PC-3 (cell line): ENCODE measurements around the gene PRDM2. TPM values are rescaled to one million over a fixed set of nuclear protein-coding genes. Genes with fewer than 3 reads are reported as not detected.

Experiments
- ATAC-seq: fragments of 200-7000 bp; cut with Tn5 transposase; 2 replicates; pipeline ENCODE4 v1.9.1; 2020; ENCODE audit warnings: mild to moderate bottlenecking, moderate library complexity
- BruUV-seq: library from RNA; stranded (reverse); fragments of 400-500 nt; replicated peaks from 2 replicates; lab custom pipeline; 2021; lab: Mats Ljungman, UMichigan
- CTCF ChIA-PET: fragments of 300-600 bp; sonication (Branson Sonifier 250); formaldehyde crosslinking; loops from one replicate; lab custom pipeline; 2022; ENCODE audit warnings: antibody characterized with exemption; lab: Charles Lee
- POLR2A ChIA-PET: fragments of 300-600 bp; sonication (Branson Sonifier 250); formaldehyde crosslinking; loops from one replicate; lab custom pipeline; 2022; ENCODE audit warnings: antibody characterized with exemption; ENCODE audit not compliant: unreplicated experiment; lab: Charles Lee
- DNase-seq: peaks from one replicate; pipeline ENCODE4 v3.0.0-alpha.2; 2015
- H2AFZ ChIP-seq: fragments of 300-600 bp; sonication (generic); 2 replicates; pipeline ENCODE4 v1.6.0; 2016; ENCODE audit warnings: antibody characterized with exemption, low read length
- H3F3A ChIP-seq: fragments of 300-600 bp; sonication (generic); one replicate; pipeline ENCODE4 v1.6.0; 2017; ENCODE audit warnings: antibody characterized with exemption, low read length, control low read depth, mild to moderate bottlenecking; ENCODE audit not compliant: unreplicated experiment
- H3K27ac ChIP-seq: fragments of 300-600 bp; sonication (generic); 2 replicates; pipeline ENCODE4 v1.5.1; 2016; ENCODE audit warnings: mild to moderate bottlenecking, low read length
- H3K27me3 ChIP-seq: fragments of 300-600 bp; sonication (generic); 2 replicates; pipeline ENCODE4 v1.6.1; 2016; ENCODE audit warnings: low read length, mixed read lengths
- H3K36me3 ChIP-seq: fragments of 300-600 bp; sonication (generic); 2 replicates; pipeline ENCODE4 v1.6.1; 2016; ENCODE audit warnings: low read depth, mixed run types, low read length, mixed read lengths
- H3K4me1 ChIP-seq: fragments of 300-600 bp; sonication (generic); 2 replicates; pipeline ENCODE4 v1.5.1; 2016; ENCODE audit warnings: low read length; ENCODE audit not compliant: insufficient read depth
- H3K4me2 ChIP-seq: fragments of 300-600 bp; sonication (generic); 2 replicates; pipeline ENCODE4 v1.6.0; 2016; ENCODE audit warnings: low read length
- H3K4me3 ChIP-seq: fragments of 300-600 bp; sonication (generic); 2 replicates; pipeline ENCODE4 v1.5.1; 2016; ENCODE audit warnings: mild to moderate bottlenecking, low read length, mixed read lengths
- H3K79me2 ChIP-seq: fragments of 300-600 bp; sonication (generic); 2 replicates; pipeline ENCODE4 v1.6.1; 2017; ENCODE audit warnings: low read length, mixed read lengths
- H3K9ac ChIP-seq: fragments of 300-600 bp; sonication (generic); 2 replicates; pipeline ENCODE4 v1.6.0; 2016; ENCODE audit warnings: mild to moderate bottlenecking, low read length
- H3K9me2 ChIP-seq: fragments of 300-600 bp; sonication (generic); replicated peaks from 2 replicates; pipeline ENCODE4 v1.6.1; 2016; ENCODE audit warnings: mixed run types, low read length, mixed read lengths
- H3K9me3 ChIP-seq: fragments of 300-600 bp; sonication (generic); 2 replicates; pipeline ENCODE4 v1.6.1; 2016; ENCODE audit warnings: low read length, mixed read lengths
- H4K20me1 ChIP-seq: fragments of 300-600 bp; sonication (generic); 2 replicates; pipeline ENCODE4 v1.6.1; 2016; ENCODE audit warnings: low read length, mixed read lengths
- EZH2 ChIP-seq: fragments of 300-600 bp; sonication (generic); IDR thresholded peaks from one replicate; pipeline ENCODE4 v1.6.1; 2017; ENCODE audit warnings: antibody characterized with exemption, mild to moderate bottlenecking, low read length; ENCODE audit not compliant: unreplicated experiment
- EZH2phosphoT487 ChIP-seq: fragments of 300-600 bp; sonication (generic); IDR thresholded peaks from 2 replicates; pipeline ENCODE4 v1.6.1; 2018; ENCODE audit warnings: mild to moderate bottlenecking, antibody characterized with exemption, low read length, borderline replicate concordance
- intact Hi-C: fragments of 100-400 bp; cut with micrococcal nuclease; formaldehyde crosslinking; loops from 2 replicates; pipeline ENCODE4 v1.9.0; 2023
- total RNA-seq: library from RNA; depleted of rRNA; stranded (reverse); fragments of >200 nt; gene quantifications from 2 replicates; pipeline ENCODE4 v1.2.3, GENCODE V29; 2014
- TF ChIP-seq, protein P1 (sequence below): fragments of 300-600 bp; sonication (generic); conservative IDR thresholded peaks from 2 replicates; pipeline ENCODE4 v1.5.1; 2017; ENCODE audit warnings: antibody characterized with exemption, low read depth, mild to moderate bottlenecking, low read length

The PRDM2 gene
- total RNA-seq, 1 experiment from 2014 or later, result 9.4 TPM

DNA sequence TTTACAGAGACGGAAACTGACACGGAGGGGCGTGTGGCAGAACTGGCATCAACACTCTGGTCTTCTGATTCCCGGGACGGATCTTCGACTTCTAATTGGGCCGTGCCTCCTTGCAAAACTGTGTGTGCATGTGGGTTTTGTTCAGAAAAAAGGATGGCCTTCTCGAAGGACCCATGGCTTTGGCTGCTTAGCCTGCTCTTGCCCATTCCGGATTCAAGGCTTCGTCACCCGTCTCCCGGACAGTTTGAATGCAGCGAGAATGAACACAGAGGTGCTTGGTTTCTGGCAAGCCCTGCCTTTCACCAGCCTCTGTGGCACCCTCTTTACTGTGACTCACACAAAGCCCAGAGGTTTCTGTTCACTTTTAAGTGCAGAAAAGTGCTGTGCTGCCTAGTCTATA is 120.1 kb downstream of the PRDM2 start:
- H2AFZ ChIP-seq, result no peak overlapping the region
- POLR2A ChIA-PET, result no interaction called here

DNA sequence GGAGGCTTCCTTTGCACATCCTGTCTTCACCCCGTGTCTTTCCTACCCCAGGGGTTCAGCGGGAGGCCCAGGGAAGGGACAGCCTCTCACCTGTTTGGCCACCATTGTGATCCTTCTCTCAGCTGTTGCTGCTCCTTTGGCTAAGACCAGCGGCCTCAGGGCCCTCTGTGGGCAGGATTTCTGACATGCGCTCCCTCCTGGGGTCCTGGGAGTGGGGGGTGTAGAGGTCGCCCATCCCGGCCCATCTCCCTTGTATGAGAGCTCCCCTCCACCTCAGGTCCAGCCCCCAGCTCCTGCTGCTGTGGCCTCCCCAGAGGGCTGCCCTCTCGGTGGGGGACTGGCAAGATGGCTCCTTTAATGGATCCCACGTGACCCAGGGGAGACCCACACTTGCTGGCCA is 120.5 kb downstream of the PRDM2 start:
- H3K9ac ChIP-seq, result no peak overlapping the region
- no peaks in the 10 kb centered on the region for H3K4me1 ChIP-seq
- H4K20me1 ChIP-seq, result no peaks in the 10 kb centered on the region
- ATAC-seq (no peak), DNase-seq (no peak)
- no peaks in the 10 kb centered on the region for H3K9me2 ChIP-seq
- H3K4me3 ChIP-seq, result no peak overlapping the region
- H3K36me3 ChIP-seq, result no peaks in the 10 kb centered on the region
- H2AFZ ChIP-seq, result no peak overlapping the region
- BruUV-seq, result no TSS peak
- intact Hi-C loops, result no loop called here
- H3K4me2 ChIP-seq, result no peak overlapping the region
- CTCF ChIA-PET, result no interaction called here
- no peaks in the 10 kb centered on the region for H3K27me3 ChIP-seq
- no peaks in the 10 kb centered on the region for H3F3A ChIP-seq
- TF ChIP-seq EZH2 (no peak), EZH2phosphoT487 (no peak)
- TF ChIP-seq, protein P1, sequence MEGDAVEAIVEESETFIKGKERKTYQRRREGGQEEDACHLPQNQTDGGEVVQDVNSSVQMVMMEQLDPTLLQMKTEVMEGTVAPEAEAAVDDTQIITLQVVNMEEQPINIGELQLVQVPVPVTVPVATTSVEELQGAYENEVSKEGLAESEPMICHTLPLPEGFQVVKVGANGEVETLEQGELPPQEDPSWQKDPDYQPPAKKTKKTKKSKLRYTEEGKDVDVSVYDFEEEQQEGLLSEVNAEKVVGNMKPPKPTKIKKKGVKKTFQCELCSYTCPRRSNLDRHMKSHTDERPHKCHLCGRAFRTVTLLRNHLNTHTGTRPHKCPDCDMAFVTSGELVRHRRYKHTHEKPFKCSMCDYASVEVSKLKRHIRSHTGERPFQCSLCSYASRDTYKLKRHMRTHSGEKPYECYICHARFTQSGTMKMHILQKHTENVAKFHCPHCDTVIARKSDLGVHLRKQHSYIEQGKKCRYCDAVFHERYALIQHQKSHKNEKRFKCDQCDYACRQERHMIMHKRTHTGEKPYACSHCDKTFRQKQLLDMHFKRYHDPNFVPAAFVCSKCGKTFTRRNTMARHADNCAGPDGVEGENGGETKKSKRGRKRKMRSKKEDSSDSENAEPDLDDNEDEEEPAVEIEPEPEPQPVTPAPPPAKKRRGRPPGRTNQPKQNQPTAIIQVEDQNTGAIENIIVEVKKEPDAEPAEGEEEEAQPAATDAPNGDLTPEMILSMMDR, result no peak
- POLR2A ChIA-PET, result no interaction called here
- H3K27ac ChIP-seq, result no peak overlapping the region
- no peaks in the 10 kb centered on the region for H3K79me2 ChIP-seq
- H3K9me3 ChIP-seq, result no peaks in the 10 kb centered on the region

More for the DNA sequence above, 120.1 kb downstream of the PRDM2 start:
- Histone ChIP-seq H3F3A (no peaks in the 10 kb centered on the region), H3K79me2 (no peaks in the 10 kb centered on the region), H3K36me3 (no peaks in the 10 kb centered on the region), H3K4me1 (no peaks in the 10 kb centered on the region), H3K27ac (no peak overlapping the region), H3K4me3 (no peak overlapping the region), H3K9ac (no peak overlapping the region), H3K9me2 (no peaks in the 10 kb centered on the region), H4K20me1 (no peaks in the 10 kb centered on the region), H3K9me3 (no peaks in the 10 kb centered on the region), H3K27me3 (no peaks in the 10 kb centered on the region), H3K4me2 (no peak overlapping the region)
- no peak for ATAC-seq
- CTCF ChIA-PET, result no interaction called here
- TF ChIP-seq EZH2, result no peak
- TF ChIP-seq EZH2phosphoT487, result no peak
- TF ChIP-seq, protein P1, result no peak
- no peak for DNase-seq
- no TSS peak for BruUV-seq
- intact Hi-C loops, result no loop called here

DNA sequence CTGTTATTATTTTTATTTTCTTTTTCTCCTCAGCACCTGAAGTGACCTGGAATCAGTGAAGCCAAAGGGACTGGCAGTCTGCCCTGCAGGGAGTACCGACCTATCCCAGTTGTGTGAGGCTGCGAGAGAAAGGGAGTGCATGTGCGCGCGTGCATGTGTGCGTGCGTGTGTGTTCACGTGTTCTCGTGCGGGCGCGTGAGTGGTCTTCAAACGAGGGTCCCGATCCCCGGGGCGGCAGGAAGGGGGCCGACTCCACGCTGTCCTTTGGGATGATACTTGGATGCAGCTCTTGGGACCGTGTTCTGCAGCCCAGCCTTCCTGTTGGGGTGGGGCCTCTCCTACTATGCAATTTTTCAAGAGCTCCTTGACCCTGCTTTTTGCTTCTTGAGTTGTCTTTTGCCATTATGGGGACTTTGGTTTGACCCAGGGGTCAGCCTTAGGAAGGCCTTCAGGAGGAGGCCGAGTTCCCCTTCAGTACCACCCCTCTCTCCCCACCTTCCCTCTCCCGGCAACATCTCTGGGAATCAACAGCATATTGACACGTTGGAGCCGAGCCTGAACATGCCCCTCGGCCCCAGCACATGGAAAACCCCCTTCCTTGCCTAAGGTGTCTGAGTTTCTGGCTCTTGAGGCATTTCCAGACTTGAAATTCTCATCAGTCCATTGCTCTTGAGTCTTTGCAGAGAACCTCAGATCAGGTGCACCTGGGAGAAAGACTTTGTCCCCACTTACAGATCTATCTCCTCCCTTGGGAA is 123.3 kb downstream of the PRDM2 start:
- no peak overlapping the region for H3K4me3 ChIP-seq
- no peak overlapping the region for H3K4me2 ChIP-seq
- H4K20me1 ChIP-seq, result no peaks in the 10 kb centered on the region
- H3K36me3 ChIP-seq, result no peaks in the 10 kb centered on the region
- no peaks in the 10 kb centered on the region for H3K9me3 ChIP-seq
- no peak for ATAC-seq
- no peak overlapping the region for H3K9ac ChIP-seq
- ChIA-PET CTCF (interaction anchor here (0.6 kb wide), 1 partner anchor 1278 kb away, joined by 3 read pairs; no protein-coding TSS in a partner anchor), POLR2A (no interaction called here)
- H2AFZ ChIP-seq, result no peak overlapping the region
- H3K79me2 ChIP-seq, result no peaks in the 10 kb centered on the region
- no peaks in the 10 kb centered on the region for H3K9me2 ChIP-seq
- no peaks in the 10 kb centered on the region for H3K27me3 ChIP-seq
- no peak for DNase-seq
- H3K27ac ChIP-seq, result no peak overlapping the region
- H3F3A ChIP-seq, result no peaks in the 10 kb centered on the region
- no peaks in the 10 kb centered on the region for H3K4me1 ChIP-seq
- no TSS peak for BruUV-seq
- TF ChIP-seq EZH2phosphoT487 (no peak), EZH2 (no peak)
- TF ChIP-seq, protein P1, result no peak
- intact Hi-C loops, result no loop called here
